GM18909 (cell line): ENCODE measurements around the gene MYDGF.
"Not testable (repeated sequence)": the region's sequence is repeated elsewhere in the genome, so short reads cannot be mapped to it uniquely, and the experiment has no call there.

Experiments
- ATAC-seq: cut with Tn5 transposase; IDR thresholded peaks from one replicate; pipeline ENCODE4 v1.9.1; 2021; ENCODE audit warnings: mild to moderate bottlenecking; ENCODE audit not compliant: unreplicated experiment, poor library complexity

Gene MYDGF

DNA sequence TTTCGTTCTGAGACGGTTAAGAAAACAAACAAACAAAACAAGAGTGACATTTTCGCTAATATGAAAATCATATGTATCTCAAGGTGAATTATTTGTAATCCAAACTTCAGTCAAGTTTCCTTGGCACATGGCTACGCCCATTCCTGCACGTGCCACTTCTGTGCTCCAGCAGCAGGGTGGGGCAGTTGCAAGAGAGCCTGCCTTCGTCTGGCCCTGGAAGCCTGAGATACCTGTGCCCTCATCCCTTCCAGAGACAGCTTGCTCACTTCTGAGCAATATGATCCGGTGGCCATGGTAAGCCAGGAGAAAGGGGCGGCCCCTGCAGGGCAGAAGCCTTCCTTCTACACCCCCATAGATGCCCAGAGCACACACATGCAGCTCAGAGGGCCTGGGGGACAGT, 31.4 kb upstream of the MYDGF start:
- no peak for ATAC-seq

DNA sequence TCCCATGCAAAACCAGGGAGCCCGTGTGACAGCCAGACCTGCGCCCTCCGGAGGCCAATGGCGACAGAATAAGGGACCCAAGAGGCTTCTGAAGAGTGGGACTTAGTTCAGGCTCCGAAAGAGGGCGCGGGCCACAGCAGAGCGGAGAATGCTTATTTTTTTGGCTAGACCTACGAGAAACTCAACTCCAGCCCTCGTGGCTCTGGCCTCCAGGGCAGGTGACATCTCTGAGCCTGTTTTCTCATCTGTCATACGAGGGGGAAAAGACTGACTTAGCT, 30.5 kb upstream of the MYDGF start:
- no peak for ATAC-seq

DNA sequence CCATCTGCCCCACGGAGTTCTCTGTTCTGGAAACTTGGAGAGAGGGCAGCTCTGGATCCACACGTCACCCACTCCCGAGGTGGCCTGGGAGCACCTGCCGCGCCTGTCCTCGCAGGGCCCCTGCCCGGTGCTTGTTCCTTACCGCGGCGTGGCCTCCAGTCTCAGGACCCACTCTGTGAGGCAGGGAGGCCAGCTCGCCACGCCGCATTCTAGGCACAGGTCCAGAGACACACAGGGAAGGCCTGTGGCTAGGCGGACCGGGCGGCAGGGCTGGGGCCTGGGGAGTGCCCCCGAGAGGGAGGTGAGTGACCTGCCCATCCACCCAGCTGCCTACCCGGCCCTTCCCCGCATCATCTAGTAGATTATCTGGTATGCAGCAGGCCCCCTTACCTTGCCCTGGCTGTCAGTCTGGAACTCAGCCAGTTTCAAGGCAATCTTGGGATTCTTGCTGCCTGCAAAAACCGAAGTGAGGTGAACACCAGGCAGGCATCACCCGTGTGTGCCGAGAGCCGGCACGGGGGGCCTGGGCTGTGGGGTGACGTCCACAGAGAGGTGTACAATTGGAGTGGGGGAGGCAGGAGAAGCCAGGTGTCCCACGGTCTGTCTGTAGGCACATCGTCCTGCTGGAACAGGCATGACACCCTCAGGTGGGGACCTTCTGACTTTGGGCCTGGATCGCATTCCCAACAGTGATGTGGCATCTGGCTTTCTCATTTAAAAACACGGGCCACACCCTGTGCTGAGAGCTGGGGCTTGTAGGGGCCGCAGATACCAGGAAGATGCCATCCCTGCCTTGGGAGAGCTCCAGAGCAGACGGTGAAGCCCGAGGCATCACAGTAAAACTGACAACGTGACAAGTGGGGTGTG, 29.9 kb upstream of the MYDGF start:
- no peak for ATAC-seq

DNA sequence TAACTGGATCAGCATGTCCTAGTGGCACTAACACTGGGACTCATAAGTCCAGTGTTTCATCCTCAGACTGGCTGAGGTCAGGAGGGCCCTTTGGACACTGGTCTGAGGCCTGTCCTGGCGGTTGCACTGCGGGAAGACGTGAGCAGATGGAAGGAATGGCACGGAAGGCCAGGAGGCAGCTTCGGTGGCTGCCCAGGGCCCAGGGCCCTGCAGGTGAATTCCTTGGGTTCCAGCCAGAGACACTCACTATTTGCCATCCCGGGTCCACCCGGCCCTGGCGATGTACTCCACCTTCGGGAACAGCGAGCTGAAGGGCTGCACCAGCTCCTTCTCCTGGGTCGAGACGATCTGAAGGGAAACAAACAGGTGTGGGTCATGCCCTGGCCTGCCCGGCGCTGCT, 27.2 kb upstream of the MYDGF start:
- ATAC-seq = no peak

DNA sequence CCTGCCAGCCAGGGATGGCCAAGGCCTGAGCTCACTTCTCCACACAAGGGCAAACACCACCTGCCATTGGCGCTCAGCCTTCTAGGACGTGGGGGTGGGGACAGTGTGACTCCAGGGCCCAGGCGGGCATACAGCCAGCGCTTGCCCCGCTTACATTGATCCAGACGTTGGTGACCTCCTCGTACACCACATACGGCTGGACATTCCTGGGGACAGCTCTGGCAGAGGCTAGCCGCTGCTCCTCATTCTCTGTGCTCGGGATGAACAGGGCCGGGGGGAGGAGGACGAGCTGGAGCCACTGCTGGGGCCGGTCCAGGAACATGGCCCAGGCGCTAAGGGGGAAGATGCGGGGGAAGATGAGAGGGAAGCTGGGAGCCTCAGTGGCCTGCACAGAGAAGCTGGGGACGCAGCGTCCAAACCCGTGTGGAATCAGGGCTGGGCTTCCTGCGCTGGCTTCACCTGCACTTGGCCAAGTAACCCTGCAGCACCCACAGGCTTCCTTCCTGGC, 25.1 kb upstream of the MYDGF start:
- ATAC-seq = no peak

DNA sequence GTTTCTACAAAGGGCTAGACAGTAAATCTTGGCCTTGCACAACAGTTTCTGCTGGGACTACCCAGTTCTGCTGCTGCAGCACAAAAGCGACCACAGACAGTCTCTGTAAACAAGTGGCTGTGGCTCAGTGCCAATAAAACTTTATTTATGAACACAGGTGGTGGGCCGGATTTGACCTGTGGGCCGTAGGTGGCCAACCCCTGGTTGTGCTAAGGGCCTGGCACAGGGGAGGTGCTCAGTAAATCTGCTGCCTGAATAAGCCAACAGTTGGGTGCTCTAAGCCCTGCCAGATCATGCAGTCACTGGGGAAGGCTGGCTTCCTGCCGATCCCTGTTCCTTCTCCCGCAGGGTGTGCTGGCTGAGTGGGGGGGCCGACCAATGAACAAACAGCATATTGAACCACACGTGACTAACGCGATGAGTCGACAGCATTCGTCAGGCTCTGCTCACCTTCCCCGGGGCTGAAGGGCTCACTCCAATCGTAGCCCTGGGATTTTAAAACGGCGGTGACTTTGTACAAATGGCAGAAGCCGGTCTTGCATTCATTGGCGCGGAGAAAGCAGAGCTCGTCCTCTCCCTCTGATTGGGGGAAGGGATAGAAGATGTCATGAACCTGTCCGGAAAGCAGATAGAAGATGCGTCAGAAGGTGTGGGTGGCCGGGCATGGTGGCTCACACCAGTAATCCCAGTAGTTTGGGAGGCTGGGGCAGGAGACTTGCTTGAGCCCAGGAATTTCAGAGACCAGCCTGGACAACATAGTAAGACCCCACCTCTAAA, 24.3 kb upstream of the MYDGF start:
- ATAC-seq = no peak

DNA sequence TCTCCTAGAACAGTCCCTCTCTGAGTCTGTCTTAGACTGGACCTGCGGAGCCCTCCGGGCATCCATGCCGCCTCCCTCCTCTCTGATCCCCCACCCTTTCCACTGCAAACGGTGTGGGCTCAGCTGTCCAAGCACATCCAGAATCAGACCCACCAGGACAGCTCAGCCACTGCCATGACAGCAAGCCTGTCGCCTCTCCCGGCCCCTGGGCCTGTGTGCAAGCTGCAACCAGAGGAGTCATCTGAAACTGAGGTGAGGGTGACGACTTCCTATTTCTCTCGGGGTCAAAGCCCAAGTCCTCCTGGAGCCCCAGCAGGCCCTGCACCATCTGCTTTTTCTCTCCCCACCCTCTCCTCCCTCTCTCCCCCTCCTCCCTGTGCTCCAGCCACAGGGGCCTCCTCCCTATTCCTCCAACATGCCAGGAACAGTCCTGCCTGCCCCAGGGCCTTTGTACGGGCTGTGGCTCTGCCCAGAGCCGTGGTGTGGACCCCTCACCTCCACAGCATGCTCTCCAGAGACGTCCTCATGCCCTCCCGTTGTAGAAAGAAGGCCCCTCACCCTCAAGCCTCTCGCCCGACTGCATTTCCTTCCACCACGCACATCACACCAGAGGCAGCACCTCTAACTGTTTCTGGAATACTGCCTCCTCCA, 23.5 kb upstream of the MYDGF start:
- ATAC-seq = no peak

DNA sequence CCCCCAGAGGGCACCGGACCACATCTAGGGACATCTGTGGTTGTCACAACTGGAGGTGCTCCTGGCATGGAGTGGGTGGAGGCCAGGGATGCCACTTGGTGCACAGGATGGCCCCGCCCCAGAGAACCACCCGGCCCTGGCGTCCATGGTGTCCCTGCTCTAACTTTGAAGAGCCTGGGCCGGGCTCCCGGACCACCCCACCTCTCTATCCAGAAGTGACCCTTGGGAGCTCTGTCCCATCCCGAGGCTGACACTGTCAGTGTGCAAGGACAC, 22.9 kb upstream of the MYDGF start:
- ATAC-seq = no peak

DNA sequence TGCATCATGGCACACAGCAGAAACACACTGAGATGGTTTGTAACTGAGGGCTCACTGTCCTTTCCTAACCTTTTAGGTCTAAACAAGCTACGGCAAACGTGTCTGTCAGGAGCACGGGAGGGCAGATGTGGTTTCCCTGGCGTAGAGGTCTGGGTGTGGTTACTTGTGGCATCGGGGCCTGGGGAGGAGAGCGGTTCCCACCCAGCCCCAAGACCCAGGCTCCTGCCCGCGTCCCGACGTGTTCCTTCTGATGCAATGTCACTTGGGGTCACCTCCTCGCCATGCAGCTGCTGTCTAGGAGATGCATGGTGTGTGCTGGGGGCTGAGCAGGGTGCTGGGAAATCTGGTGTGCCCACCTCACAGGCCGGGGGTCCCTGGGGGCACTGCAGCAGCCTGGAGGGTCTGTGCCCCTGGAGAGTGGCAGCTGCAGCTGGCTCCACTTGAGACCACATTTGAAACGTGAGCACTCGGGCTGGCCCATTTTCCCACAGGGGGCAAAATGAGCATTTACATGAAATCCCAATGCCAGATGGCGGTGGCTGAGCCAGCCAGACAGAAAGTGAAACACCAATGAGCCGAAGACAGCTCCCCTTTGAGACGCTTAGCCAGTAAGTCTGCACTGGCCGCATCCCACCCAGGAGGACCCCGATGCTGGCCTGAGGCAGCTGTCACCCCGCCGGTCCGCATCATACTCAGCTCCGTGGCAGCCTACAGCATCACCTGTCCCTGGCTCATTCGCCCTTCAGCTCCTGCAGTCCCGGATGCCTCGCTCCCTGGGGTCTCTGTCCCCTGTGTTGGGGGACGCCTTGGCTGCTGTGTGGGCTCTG, 22.3 kb upstream of the MYDGF start:
- ATAC-seq = no peak

DNA sequence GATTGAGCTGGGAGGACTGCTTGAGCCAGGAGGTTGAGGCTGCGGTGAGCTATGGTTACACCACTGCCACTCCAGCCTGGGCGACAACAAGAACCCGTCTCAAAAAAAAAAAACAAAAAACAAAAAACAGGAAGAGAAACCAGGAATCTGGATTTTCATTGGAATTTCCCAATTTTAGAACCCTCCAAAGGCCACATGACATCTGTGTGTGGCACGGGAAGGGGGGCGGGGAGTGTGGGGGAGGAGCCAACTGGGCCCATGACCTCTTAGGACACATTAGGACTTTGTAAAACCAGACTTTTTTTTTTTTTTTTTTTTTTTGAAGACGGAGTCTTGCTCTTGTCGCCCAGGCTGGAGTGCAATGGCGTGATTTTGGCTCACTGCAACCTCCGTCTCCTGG, 21.2 kb upstream of the MYDGF start:
- no peak for ATAC-seq

DNA sequence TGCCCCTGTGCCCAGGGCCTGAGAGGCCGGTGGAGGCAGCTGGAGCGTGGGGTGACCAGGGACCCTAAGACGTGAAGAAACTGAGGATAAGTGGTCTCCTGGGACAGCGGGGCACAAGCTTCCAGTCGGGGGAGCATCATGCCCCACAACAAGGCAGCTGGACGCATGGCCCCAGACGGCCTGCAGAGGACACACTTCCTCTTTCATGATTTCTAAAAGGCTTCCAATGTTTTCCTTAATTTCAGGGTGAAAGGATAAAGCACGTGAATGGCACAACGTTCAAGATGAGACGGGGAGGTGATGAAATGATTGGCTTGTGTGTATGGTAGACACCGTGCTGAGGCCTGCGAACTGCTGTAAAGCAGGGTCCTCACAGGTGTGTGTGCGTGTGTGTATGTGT, 20.2 kb upstream of the MYDGF start:
- ATAC-seq = no peak

DNA sequence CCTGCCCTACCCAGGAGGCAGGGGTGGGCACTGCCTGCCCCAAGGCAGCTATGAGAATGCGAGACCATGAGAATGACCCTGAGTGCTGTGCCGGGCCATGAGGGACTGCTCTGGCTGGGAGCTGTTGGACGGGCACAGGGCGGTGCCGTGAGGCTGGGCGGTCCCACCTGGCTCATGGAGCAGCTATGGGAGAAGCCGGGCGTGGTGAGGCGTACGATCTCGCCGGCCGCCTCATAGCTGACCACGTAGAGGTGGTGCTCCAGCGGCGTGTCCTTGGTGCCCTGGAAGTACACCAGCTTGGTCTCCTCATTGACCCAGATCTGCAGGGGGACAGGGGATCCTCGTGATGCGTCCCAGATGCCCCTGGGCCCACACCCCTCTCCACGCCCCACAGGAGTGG, 19.3 kb upstream of the MYDGF start:
- no peak for ATAC-seq

DNA sequence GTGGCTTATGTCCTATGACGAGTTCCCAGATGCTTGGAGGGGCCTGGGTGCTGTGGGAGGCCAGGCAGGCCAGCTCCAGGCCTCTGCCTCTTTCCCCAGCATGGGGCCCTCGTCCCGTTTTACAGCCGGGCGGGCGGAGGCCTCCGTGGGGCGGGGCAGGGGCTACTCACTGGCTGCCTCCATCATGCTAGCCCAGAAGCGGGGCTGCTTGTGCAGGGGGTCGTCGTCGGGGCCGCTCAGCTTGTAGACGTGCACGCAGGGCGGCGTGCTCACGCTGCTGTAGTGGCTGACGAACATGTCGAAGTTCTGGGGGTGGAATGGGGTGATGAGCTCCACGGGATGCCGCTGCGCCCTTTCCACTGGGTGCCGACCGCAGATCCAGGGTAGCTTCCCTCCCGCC, 18.4 kb upstream of the MYDGF start:
- ATAC-seq = no peak

DNA sequence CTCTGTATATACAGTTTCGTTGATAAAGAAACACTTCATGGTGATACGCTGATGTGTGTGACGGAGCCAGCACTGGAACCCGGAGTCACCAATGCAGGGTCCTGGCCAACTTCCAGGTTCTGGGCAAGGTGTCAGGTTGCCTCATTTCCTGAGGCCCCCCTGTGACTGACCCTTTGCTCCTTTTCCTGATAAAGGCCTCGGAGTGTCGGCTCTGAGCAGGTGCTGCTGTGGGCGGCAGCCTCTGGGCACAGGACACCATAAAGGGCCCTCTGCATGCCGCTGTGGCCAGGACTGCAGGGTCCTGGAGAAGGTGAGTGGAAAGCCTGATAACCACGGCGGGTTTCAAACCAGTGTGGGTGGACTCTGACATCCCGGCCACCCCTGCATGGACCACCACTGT, 17.3 kb upstream of the MYDGF start:
- ATAC-seq = no peak

DNA sequence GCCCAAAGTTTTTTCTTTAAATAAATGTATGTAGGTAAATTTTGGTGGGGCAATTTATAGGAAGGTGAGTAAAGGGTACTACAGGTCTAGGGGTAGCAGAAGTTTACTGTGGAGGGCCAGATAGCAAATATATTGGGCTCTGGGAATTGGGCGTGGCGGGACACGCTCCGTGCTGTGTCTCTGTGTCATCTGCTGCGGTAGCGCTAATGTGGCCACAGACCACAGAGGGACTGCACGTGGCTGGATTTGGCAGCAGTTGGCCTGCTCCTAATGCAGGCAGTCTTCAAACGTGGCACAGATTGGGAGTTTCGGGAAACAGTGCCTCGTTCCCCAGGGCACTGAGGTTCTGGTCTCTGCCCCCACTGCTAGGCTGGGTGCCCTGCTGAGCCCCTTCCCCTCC, 16.6 kb upstream of the MYDGF start:
- ATAC-seq = no peak

DNA sequence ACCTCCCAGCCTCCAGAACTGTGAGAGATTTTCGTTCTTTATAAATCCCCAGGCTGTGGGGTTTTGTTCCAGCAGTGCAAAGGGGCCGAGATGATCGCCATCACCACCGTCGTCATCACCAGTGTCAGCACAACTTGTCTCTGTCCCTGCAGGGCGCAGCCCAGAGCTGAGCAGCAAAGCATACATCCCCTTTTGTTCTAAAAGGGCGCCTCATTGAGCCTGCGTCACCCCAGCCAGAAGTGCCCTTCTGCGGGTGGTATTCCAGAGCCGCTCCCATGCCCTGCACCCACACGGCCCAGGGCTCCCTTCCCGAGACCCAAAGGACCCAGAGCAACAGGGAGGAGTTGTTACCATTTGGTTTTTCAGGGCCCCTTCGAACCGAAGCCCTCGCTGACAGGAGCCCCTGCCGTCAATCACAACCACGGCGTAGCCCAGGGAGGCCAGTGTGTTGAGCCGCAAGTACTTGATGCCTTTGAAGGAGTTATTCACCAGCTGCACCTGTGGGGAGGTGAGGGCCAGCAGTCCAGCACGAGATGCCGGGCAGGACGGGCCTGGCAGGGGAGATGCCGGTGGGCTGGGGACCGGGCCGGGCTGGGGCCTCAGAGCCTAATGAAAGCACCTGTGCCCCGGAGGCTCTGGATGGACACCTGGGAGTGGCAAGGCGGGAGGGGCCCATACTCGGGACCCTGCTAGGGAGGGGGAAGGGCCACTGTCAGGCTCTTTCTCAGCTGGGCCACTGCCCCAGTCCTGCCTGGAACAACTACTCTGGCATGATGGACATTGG, 14.4 kb upstream of the MYDGF start:
- ATAC-seq = no peak

DNA sequence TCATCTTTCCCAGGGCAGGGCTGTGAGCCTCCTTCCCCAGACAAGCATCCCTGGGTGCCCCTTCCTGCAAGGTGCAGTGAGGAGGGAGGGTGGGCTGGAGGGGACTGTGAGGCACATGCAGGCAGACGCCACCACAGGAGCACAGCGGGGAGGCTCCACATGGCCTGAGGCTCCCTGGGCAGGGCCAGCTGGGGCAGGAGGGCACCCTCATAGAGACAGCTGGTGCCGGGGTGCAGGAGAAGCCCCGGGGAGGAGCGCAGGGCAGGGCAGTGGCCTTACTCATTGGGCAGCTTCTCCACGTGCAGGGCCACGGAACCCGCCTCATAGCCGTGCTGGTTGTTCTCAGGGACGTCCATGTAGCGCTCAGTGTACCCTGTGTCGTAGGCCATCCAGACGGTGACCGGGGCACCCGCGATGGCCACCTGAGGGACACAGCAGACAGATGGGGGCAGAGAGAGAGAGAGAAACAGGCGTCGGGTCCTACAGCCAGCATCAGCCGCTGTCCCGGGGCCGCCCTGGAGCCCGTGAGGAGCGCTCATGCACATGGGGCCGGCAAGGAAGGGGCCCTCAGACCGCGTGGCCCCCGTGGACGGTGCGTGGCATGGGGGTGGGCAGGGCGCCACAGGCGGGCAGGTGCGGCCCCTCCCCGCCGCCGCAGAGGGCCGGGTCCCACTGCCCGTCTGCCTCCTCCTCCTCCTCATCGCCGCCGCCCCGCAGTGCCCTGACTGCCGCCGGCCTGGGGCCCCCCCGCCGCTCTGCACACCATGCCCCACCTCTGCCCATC, 12.5 kb upstream of the MYDGF start:
- no peak for ATAC-seq

DNA sequence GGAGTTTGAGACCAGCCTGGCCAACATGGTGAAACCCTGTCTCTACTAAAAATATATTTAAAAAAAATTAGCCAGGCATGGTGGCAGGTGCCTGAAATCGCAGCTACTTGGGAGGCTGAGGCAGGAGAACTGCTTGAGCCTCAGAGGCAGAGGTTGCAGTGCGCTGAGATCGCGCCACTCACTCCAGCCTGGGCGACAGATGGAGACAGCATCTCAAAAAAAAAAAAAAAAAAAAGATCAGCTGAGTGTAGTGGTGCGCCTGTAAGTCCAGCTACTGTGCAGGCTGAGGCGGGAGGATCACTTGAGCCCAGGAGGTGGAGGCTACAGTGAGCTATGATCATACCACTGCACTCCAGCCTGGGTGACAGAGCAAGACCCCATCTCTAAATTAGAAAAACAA, 9.9 kb upstream of the MYDGF start:
- ATAC-seq = not testable (repeated sequence)
